Transverse colon (tissue), 4 donors: Measurements from ENCODE around the gene CSNK2B.

Source experiments
- CTCF ChIP-seq, 5 experiments: fragments of 200-600 bp in 3 of 5; fragments of 450-650 bp in 2 of 5; sonication (generic) in 3 of 5; IDR thresholded peaks; 1 replicate in 2 of 5; 2 replicates in 3 of 5; pipeline ENCODE4 v1.5.1; 2016 to 2017; ENCODE audit warnings: antibody characterized with exemption in 5 of 5, inconsistent platforms in 3 of 5, mild to moderate bottlenecking in 2 of 5, moderate library complexity in 1 of 5
- EP300 ChIP-seq: sonication (generic); formaldehyde crosslinking; IDR thresholded peaks from one replicate; pipeline ENCODE4 v1.6.1; 2017; ENCODE audit warnings: antibody characterized with exemption, low read depth
- POLR2AphosphoS5 ChIP-seq, 3 donors: sonication (generic); formaldehyde crosslinking; IDR thresholded peaks; one replicate each; pipeline ENCODE4 v1.6.1; 2016; ENCODE audit warnings: antibody characterized with exemption in 3 of 3

- no peak for TF ChIP-seq CTCF (IDR thresholded peaks at IDR 0.05)
- no peak for TF ChIP-seq POLR2AphosphoS5 (IDR thresholded peaks at IDR 0.05)
- no peak for TF ChIP-seq EP300
Measured at GRCh38 chr6:31663126-31663960, 2.5 kb upstream of the CSNK2B start.
